Measurements from ENCODE around the gene NOC3L.
A peak's percentile ranks its signal among the peaks of the same experiment; 100 is the strongest.

NOC3L gene

GRCh38 chr10:94324609-94325233, 38.0 kb downstream of the NOC3L start:
- peak; percentile 40 for DNase-seq (ENCODE audit: low read depth)
- no peak for TF ChIP-seq CTCF (conservative IDR thresholded peaks at IDR 0.05; ENCODE audit: low read depth, low read length)
- H3K4me3 ChIP-seq (ENCODE audit: low read depth, low read length) = no peak overlapping the region

GRCh38 chr10:94320285-94320914, 42.3 kb downstream of the NOC3L start:
- TF ChIP-seq CTCF (conservative IDR thresholded peaks at IDR 0.05; ENCODE audit: low read depth, low read length) = peak; percentile 88
- DNase-seq (ENCODE audit: low read depth) = peak; percentile 77
- H3K4me3 ChIP-seq (ENCODE audit: low read depth, low read length) = no peak overlapping the region

GRCh38 chr10:94316560-94316959, 46.2 kb downstream of the NOC3L start:
- DNase-seq (ENCODE audit: low read depth) = no peak
- no peak for TF ChIP-seq CTCF (conservative IDR thresholded peaks at IDR 0.05; ENCODE audit: low read depth, low read length)
- H3K4me3 ChIP-seq (ENCODE audit: low read depth, low read length) = no peak overlapping the region

- TF ChIP-seq CTCF (conservative IDR thresholded peaks at IDR 0.05; ENCODE audit: low read depth, low read length) = no peak
- H3K4me3 ChIP-seq (ENCODE audit: low read depth, low read length) = no peak overlapping the region
- peak; percentile 94 for DNase-seq (ENCODE audit: low read depth)
Observed at GRCh38 chr10:94315975-94316464, 46.7 kb downstream of the NOC3L start.

- no peak overlapping the region for H3K4me3 ChIP-seq (ENCODE audit: low read depth, low read length)
- peak; percentile 80 for DNase-seq (ENCODE audit: low read depth)
- TF ChIP-seq CTCF (conservative IDR thresholded peaks at IDR 0.05; ENCODE audit: low read depth, low read length) = peak; percentile 34
Observed at GRCh38 chr10:94315024-94315451, 47.7 kb downstream of the NOC3L start.

GRCh38 chr10:94310369-94310768, 52.4 kb downstream of the NOC3L start:
- TF ChIP-seq CTCF (conservative IDR thresholded peaks at IDR 0.05; ENCODE audit: low read depth, low read length) = no peak
- H3K4me3 ChIP-seq (ENCODE audit: low read depth, low read length) = no peak overlapping the region
- no peak for DNase-seq (ENCODE audit: low read depth)

GRCh38 chr10:94308866-94309265, 53.9 kb downstream of the NOC3L start:
- DNase-seq (ENCODE audit: low read depth) = peak; percentile 69
- TF ChIP-seq CTCF (conservative IDR thresholded peaks at IDR 0.05; ENCODE audit: low read depth, low read length) = no peak
- H3K4me3 ChIP-seq (ENCODE audit: low read depth, low read length) = no peak overlapping the region

All from choroid plexus epithelial cell (primary cell).